Stomach (tissue), 9 donors: ENCODE data around the gene DOCK8. TPM values are rescaled to one million over a fixed set of nuclear protein-coding genes. Genes with fewer than 3 reads are reported as not detected.

ENCODE experiments used
- DNase-seq, 2 donors: peaks; one replicate each; pipeline versions ENCODE4 v3.0.0 to v3.0.0-alpha.2; 2013 to 2019
- H3K27ac ChIP-seq, 5 donors: fragments of 200-600 bp in 4 of 5; sonication (generic) in 4 of 5; one replicate each; pipeline ENCODE4 v1.5.1; 2013 to 2019; ENCODE audit warnings: mild to moderate bottlenecking in 1 of 5, moderate library complexity in 1 of 5
- H3K27me3 ChIP-seq, 3 donors: fragments of 200-600 bp; sonication (generic); one replicate each; pipeline ENCODE4 v1.5.1; 2017 to 2019; ENCODE audit warnings: mixed run types in 1 of 3
- H3K36me3 ChIP-seq, 4 donors: fragments of 200-600 bp; sonication (generic); 1 replicate in 3 of 4; 2 replicates in 1 of 4; pipeline ENCODE4 v1.5.1; 2016 to 2019
- H3K4me1 ChIP-seq, 4 donors: fragments of 200-600 bp; sonication (generic); one replicate each; pipeline ENCODE4 v1.5.1; 2016 to 2019
- H3K4me3 ChIP-seq, 4 donors: fragments of 200-600 bp; sonication (generic) in 3 of 4; one replicate each; pipeline ENCODE4 v1.5.1; 2016 to 2019; ENCODE audit warnings: mild to moderate bottlenecking in 1 of 4
- H3K9me3 ChIP-seq, 4 donors: fragments of 200-600 bp; sonication (generic); one replicate each; pipeline ENCODE4 v1.5.1; 2016 to 2019
- CTCF ChIP-seq, 7 experiments: fragments of 450-650 bp in 4 of 7; fragments of 200-600 bp in 3 of 7; sonication (generic) in 3 of 7; IDR thresholded peaks; one replicate each; pipeline ENCODE4 v1.5.1; 2016 to 2019; ENCODE audit warnings: antibody characterized with exemption in 7 of 7, control low read depth in 2 of 7, mild to moderate bottlenecking in 1 of 7
- EP300 ChIP-seq: sonication (generic); formaldehyde crosslinking; IDR thresholded peaks from one replicate; pipeline ENCODE4 v1.6.1; 2017; ENCODE audit warnings: antibody characterized with exemption
- POLR2A ChIP-seq, 4 donors: fragments of 450-650 bp; IDR thresholded peaks; one replicate each; pipeline ENCODE4 v1.6.1; 2016; ENCODE audit warnings: antibody characterized with exemption in 4 of 4, control low read depth in 2 of 4, mild to moderate bottlenecking in 1 of 4, moderate library complexity in 1 of 4
- POLR2AphosphoS5 ChIP-seq, 3 donors: sonication (generic); formaldehyde crosslinking; IDR thresholded peaks; one replicate each; pipeline ENCODE4 v1.6.1; 2016; ENCODE audit warnings: antibody characterized with exemption in 3 of 3
- WGBS, 5 donors: extraction: QIAGEN DNeasy Blood & Tissue Kit in 3 of 5; methylation state at CpG; one replicate each; pipeline versions ENCODE4 v1.1.5 to v1.1.7; 2013 to 2018; 5-methylcytosine and 5-hydroxymethylcytosine counted together
- intact Hi-C: fragments of 100-400 bp; cut with DNase I; formaldehyde crosslinking; loops from one replicate; pipeline ENCODE4 v1.15.1; 2023; ENCODE audit warnings: low total_unique reads
- polyA plus RNA-seq, 3 donors: library from polyadenylated mRNA; stranded (reverse); fragments of 200-250 nt; gene quantifications; one replicate each; pipeline ENCODE4 v1.2.3, GENCODE V29; 2013
- total RNA-seq, 5 donors: library from RNA; depleted of rRNA; stranded (reverse); fragments of >200 nt; gene quantifications; one replicate each; pipeline versions ENCODE4 v1.1.0 to v1.2.3, GENCODE V29; 2014 to 2016
- donor health status: healthy with polysubstance abuse.
- donor health status: Bipolar disorder and iron deficiency.
- donor health status: healthy.

Gene DOCK8
- total and polyA plus RNA-seq, 8 donors = 2.8 to 191 (median 10.2) TPM

GRCh38 chr9:468766-469426 lies 254.2 kb downstream of the DOCK8 start:
- DNase-seq = peak in 1 of 2 donors; percentile 34
- Histone ChIP-seq H3K27ac (peak overlapping the region; percentile 5 to 93 (median 84)), H3K4me1 (peaks cover 6 to 32% (median 28%) of the 10 kb centered on the region in 4 donors), H3K36me3 (peaks cover 0 to 7% (median 5%) of the 10 kb centered on the region in 4 donors), H3K9me3 (no peaks in the 10 kb centered on the region), H3K4me3 (peak overlapping the region; percentile 58 to 68 (median 62)), H3K27me3 (no peaks in the 10 kb centered on the region)
- TF ChIP-seq CTCF (IDR thresholded peaks at IDR 0.05) (no peak), POLR2AphosphoS5 (IDR thresholded peaks at IDR 0.05) (no peak), POLR2A (IDR thresholded peaks at IDR 0.05) (no peak), EP300 (no peak)
- intact Hi-C loops = no loop called here
- 8 to 38% (median 15%) methylated on average over 8 of the region's 8 CpGs for WGBS, 5 donors

- peak overlapping the region; percentile 79 to 93 (median 84) for H3K27ac ChIP-seq
- intact Hi-C loops = no loop called here
- TF ChIP-seq POLR2AphosphoS5 (IDR thresholded peaks at IDR 0.05) = peak in 2 of 3 donors; percentile 73
- peak in 2 of 4 donors; percentile 23 to 38 for TF ChIP-seq POLR2A (IDR thresholded peaks at IDR 0.05)
- TF ChIP-seq EP300 = no peak
- peak overlapping the region; percentile 58 to 68 (median 62) for H3K4me3 ChIP-seq
- peak; percentile 87 to 98 for DNase-seq
- H3K36me3 ChIP-seq = no peaks in the 10 kb centered on the region
- peaks cover 6 to 32% (median 28%) of the 10 kb centered on the region in 4 donors for H3K4me1 ChIP-seq
- H3K9me3 ChIP-seq = no peaks in the 10 kb centered on the region
- H3K27me3 ChIP-seq = no peaks in the 10 kb centered on the region
- 1 to 3% (median 1%) methylated on average over 42 to 49 of the region's 49 CpGs for WGBS, 5 donors
These were observed 255.2 kb downstream of the DOCK8 start for GRCh38 chr9:469672-470551.

GRCh38 chr9:470552-471194 lies 256.0 kb downstream of the DOCK8 start:
- DNase-seq = peak; percentile 46 to 67
- Histone ChIP-seq H3K27ac (peak overlapping the region; percentile 79 to 93 (median 84)), H3K4me1 (peaks cover 6 to 32% (median 28%) of the 10 kb centered on the region in 4 donors), H3K4me3 (peak overlapping the region; percentile 58 to 68 (median 62)), H3K9me3 (no peaks in the 10 kb centered on the region), H3K36me3 (no peaks in the 10 kb centered on the region), H3K27me3 (no peaks in the 10 kb centered on the region)
- no peak for TF ChIP-seq CTCF (IDR thresholded peaks at IDR 0.05)
- intact Hi-C loops = no loop called here
- 6 to 22% (median 15%) methylated on average over 9 of the region's 9 CpGs for WGBS, 5 donors

- peaks cover 6 to 32% (median 28%) of the 10 kb centered on the region in 4 donors for H3K4me1 ChIP-seq
- no peaks in the 10 kb centered on the region for H3K9me3 ChIP-seq
- H3K36me3 ChIP-seq = no peaks in the 10 kb centered on the region
- peak overlapping the region in 1 of 5 donors; percentile 84 for H3K27ac ChIP-seq
- TF ChIP-seq POLR2A (IDR thresholded peaks at IDR 0.05) = no peak
- TF ChIP-seq EP300 = no peak
- TF ChIP-seq CTCF (IDR thresholded peaks at IDR 0.05) = no peak
- TF ChIP-seq POLR2AphosphoS5 (IDR thresholded peaks at IDR 0.05) = no peak
- peak overlapping the region in 1 of 4 donors; percentile 68 for H3K4me3 ChIP-seq
- intact Hi-C loops = no loop called here
- DNase-seq = no peak
- H3K27me3 ChIP-seq = no peaks in the 10 kb centered on the region
- WGBS, 5 donors = 73 to 82% (median 78%) methylated on average over 4 of the region's 4 CpGs
These were observed 256.7 kb downstream of the DOCK8 start for GRCh38 chr9:471320-471719.
